ENCODE measurements around the gene SP7. TPM values are rescaled to one million over a fixed set of nuclear protein-coding genes. Genes with fewer than 3 reads are reported as not detected.
"Not testable (repeated sequence)": the region's sequence is repeated elsewhere in the genome, so short reads cannot be mapped to it uniquely, and the experiment has no call there.

The SP7 gene
- total RNA-seq, 1 donor from 2014 or later, result 0.27 TPM

GRCh38 chr12:53379389-53380103 is 43.4 kb upstream of the SP7 start:
- H3K9me3 Mint-ChIP-seq, result no peaks in the 10 kb centered on the region
- no peak overlapping the region for H3K4me3 Mint-ChIP-seq
- no peaks in the 10 kb centered on the region for H3K27me3 Mint-ChIP-seq (ENCODE audit: low read depth)
- peaks cover 10% of the 10 kb centered on the region for H3K36me3 Mint-ChIP-seq
- H3K27ac Mint-ChIP-seq, result no peak overlapping the region
- TF ChIP-seq CTCF (IDR thresholded peaks at IDR 0.05; ENCODE audit: unreplicated experiment), result no peak
- H3K4me1 Mint-ChIP-seq, result peaks cover 31% of the 10 kb centered on the region
- peak; percentile 89 to 94 for DNase-seq (ENCODE audit: low spot score in 2 of 2, unreplicated experiment in 2 of 2)

GRCh38 chr12:53378724-53379388 is 42.7 kb upstream of the SP7 start:
- Mint-ChIP-seq H3K36me3 (peaks cover 10% of the 10 kb centered on the region), H3K27me3 (ENCODE audit: low read depth) (no peaks in the 10 kb centered on the region), H3K27ac (no peak overlapping the region), H3K9me3 (no peaks in the 10 kb centered on the region), H3K4me1 (peaks cover 31% of the 10 kb centered on the region), H3K4me3 (no peak overlapping the region)
- no peak for TF ChIP-seq CTCF (IDR thresholded peaks at IDR 0.05; ENCODE audit: unreplicated experiment)
- no peak for DNase-seq (ENCODE audit: low spot score in 2 of 2, unreplicated experiment in 2 of 2)

- H3K27me3 Mint-ChIP-seq (ENCODE audit: low read depth), result no peaks in the 10 kb centered on the region
- H3K27ac Mint-ChIP-seq, result no peak overlapping the region
- DNase-seq (ENCODE audit: low spot score in 2 of 2, unreplicated experiment in 2 of 2), result no peak
- peaks cover 4% of the 10 kb centered on the region for H3K36me3 Mint-ChIP-seq
- H3K4me3 Mint-ChIP-seq, result no peak overlapping the region
- TF ChIP-seq CTCF (IDR thresholded peaks at IDR 0.05; ENCODE audit: unreplicated experiment), result no peak
- H3K9me3 Mint-ChIP-seq, result no peaks in the 10 kb centered on the region
- H3K4me1 Mint-ChIP-seq, result peaks cover 27% of the 10 kb centered on the region
These were observed 42.1 kb upstream of the SP7 start for GRCh38 chr12:53378222-53378621.

- peaks cover 22% of the 10 kb centered on the region for H3K4me1 Mint-ChIP-seq
- H3K9me3 Mint-ChIP-seq, result no peaks in the 10 kb centered on the region
- H3K4me3 Mint-ChIP-seq, result no peak overlapping the region
- no peak for DNase-seq (ENCODE audit: low spot score in 2 of 2, unreplicated experiment in 2 of 2)
- no peaks in the 10 kb centered on the region for H3K36me3 Mint-ChIP-seq
- H3K27me3 Mint-ChIP-seq (ENCODE audit: low read depth), result no peaks in the 10 kb centered on the region
- H3K27ac Mint-ChIP-seq, result peak overlapping the region; percentile 34
- no peak for TF ChIP-seq CTCF (IDR thresholded peaks at IDR 0.05; ENCODE audit: unreplicated experiment)
These were observed 40.6 kb upstream of the SP7 start for GRCh38 chr12:53376747-53377146.

GRCh38 chr12:53374277-53374676 is 38.1 kb upstream of the SP7 start:
- DNase-seq (ENCODE audit: low spot score in 2 of 2, unreplicated experiment in 2 of 2); H3K4me3 Mint-ChIP-seq; H3K36me3 Mint-ChIP-seq; H3K9me3 Mint-ChIP-seq; H3K27me3 Mint-ChIP-seq (ENCODE audit: low read depth): not testable (repeated sequence)
- Mint-ChIP-seq H3K4me1 (peaks cover 27% of the 10 kb centered on the region), H3K27ac (peak overlapping the region; percentile 87)

- not testable (repeated sequence) for H3K27me3 Mint-ChIP-seq (ENCODE audit: low read depth); DNase-seq (ENCODE audit: low spot score in 2 of 2, unreplicated experiment in 2 of 2); H3K9me3 Mint-ChIP-seq; H3K36me3 Mint-ChIP-seq; H3K4me3 Mint-ChIP-seq
- peak overlapping the region; percentile 87 for H3K27ac Mint-ChIP-seq
- H3K4me1 Mint-ChIP-seq, result peaks cover 27% of the 10 kb centered on the region
These were observed 37.5 kb upstream of the SP7 start for GRCh38 chr12:53373554-53374133.

Data from mesothelial cell of epicardium (in vitro differentiated cells).